Activated naive CD4-positive, alpha-beta T cell treated with Interleukin-2 at 50 U/mL for 16 hours (primary cell): ENCODE data around the gene GRIK1.
"Not testable (repeated sequence)": the region's sequence is repeated elsewhere in the genome, so short reads cannot be mapped to it uniquely, and the experiment has no call there.

Source experiments
- DNase-seq: peaks from one replicate; pipeline ENCODE4 v3.0.0-alpha.2; 2020

The GRIK1 gene

DNA sequence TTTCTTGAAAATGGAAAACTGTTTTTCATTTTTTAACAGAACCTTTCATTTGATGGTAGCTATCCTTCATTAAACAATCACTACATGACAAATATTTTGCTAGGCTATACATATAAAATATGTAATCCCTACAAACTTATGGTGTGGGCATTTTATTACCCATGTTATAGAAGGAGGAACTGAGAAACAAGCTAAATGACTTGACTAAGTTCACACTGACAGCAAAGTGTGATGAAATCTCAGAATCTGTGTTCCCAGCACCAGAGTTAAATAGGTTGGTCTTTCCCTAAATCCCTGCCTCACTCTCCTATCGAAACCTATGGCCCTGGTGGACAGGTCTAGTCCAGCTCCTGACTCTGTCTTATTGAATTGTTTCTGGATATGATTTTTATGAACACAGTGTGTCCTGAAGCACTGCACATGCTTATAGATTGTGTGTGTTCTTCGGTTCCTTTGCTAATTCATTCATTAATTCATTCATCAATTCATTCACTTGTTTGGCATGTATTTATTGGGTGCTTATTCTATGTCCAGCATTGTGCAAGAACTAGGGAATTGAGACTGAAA is 301.0 kb downstream of the GRIK1 start:
- DNase-seq, result no peak

DNA sequence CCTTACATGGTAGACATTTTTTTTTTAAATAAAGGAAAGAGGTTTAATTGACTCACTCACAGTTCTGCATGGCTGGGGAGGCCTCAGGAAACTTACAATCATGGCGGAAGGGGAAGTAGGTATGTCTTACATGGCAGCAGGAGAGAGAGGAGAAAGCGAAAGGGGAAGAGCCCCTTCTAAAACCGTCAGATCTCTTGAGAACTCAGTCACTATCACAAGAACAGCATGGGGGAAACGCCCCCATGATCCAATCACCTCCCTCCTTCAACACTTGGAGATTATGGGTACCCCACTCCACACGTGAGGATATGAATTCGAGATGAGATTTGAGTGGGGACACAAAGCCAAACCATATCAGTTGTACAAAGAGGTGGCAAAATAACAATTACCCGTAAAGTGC is 301.7 kb downstream of the GRIK1 start:
- DNase-seq, result no peak

GRCh38 chr21:29637553-29637952 is 302.2 kb downstream of the GRIK1 start:
- no peak for DNase-seq

DNA sequence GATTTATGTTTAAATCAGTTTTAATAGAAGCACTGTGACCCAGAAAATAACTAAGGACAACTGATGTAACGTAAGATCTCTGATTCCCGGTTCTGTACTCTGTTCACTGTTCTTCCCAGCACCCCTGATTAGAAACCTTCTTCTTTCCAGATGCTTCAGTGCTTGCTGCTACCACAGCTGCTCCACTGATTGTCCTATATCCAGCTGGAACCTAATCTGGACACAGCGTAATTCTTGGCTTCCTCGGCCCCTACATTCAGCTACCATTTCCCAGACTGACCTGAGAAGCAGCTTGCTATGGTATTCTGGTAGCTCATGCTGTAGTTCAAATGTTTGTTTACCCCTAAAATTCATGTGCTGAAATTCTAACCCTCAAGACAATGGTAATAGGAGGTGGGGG is 302.7 kb downstream of the GRIK1 start:
- no peak for DNase-seq

DNA sequence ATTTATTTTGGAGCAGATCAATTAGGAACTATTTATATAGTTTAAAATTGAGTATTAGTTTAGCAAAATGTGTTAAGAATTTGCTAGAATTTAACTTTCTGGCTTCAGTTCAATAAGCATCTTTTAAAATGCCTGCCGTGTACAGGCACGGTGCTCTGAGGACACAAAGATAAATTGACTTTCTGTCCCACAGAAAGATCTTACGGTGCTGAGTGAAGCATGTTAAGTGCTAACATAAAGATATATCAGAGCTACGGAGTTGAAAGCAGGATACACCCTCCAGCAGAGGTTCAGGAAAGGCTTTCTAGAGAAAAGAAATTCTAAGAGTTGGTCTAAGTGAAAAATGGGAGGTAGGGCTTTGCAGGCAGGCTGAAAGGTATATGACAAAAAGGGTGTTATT is 305.4 kb downstream of the GRIK1 start:
- no peak for DNase-seq

- no peak for DNase-seq
Observed at GRCh38 chr21:29633756-29634155, 306.0 kb downstream of the GRIK1 start.

DNA sequence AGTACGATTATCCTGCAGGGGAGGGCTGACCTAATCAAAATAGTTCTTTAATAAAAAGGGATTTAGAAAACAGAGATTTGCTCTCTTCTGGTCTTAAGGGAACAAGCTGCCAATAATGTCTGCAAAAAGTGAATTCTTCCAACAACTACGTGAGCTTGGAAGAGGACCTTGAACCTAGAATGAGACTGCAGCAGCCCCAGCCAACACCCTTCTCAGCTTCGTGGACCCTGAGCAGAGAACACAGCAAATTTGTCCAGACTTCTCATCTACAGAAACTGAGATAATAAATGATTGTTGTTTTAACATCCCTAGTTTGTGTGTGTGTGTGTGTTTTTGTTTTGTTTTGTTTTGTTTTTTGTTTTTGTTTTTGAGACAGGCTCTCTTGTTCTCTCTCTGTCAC is 309.4 kb downstream of the GRIK1 start:
- DNase-seq, result no peak

GRCh38 chr21:29627905-29628304 is 311.9 kb downstream of the GRIK1 start:
- DNase-seq, result no peak

DNA sequence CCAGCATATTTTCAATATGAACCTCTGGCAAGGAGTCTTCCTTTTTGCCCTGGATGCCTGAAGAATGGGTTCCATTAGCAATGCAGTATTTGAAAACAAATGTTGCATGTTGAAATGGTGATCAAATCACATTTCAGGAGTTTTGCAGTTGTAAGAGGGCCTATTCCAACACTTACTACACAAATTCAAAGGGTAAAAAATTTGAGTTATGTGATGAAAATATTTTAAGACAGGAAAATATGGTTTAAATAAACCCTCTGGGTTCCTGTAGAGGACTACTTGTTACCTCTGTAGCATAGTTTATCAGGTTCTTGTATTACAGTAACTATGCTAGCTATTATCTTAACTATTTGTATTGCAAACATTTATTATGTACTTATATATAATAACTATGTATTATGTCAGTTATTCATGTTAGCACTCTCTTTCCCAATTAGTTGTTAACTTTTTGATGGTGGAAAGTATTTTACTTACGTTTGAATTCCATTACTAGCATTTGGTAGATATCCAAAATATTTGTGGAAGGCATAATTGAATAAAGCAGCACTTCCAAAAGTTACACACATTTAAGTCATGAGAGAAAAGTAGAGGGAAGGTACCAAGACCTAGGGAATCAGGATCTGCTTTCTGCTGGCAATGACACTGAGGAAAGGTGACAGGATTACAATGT is 312.9 kb downstream of the GRIK1 start:
- no peak for DNase-seq

- no peak for DNase-seq
Observed at GRCh38 chr21:29625990-29626389, 313.8 kb downstream of the GRIK1 start.

DNA sequence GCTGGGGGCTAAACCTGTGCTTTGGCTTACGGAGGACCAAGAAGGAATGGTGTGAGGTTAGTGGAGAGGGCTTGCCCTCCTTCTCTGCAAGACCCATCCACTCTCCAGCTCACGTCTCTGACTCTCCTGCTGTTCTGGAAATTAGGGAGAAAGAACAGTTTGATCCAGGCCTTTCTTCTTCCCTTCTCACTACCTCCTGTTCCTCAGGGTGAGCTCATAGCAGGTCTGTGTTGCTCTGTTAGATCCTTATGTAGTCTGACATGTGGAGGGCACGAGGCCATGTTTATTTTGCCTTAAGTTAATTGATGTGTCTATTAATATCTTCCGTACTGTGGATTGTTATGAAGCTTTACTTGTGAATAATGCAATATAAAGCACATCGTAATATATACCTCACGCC is 315.0 kb downstream of the GRIK1 start:
- no peak for DNase-seq

GRCh38 chr21:29621525-29621924 is 318.3 kb downstream of the GRIK1 start:
- DNase-seq, result no peak

DNA sequence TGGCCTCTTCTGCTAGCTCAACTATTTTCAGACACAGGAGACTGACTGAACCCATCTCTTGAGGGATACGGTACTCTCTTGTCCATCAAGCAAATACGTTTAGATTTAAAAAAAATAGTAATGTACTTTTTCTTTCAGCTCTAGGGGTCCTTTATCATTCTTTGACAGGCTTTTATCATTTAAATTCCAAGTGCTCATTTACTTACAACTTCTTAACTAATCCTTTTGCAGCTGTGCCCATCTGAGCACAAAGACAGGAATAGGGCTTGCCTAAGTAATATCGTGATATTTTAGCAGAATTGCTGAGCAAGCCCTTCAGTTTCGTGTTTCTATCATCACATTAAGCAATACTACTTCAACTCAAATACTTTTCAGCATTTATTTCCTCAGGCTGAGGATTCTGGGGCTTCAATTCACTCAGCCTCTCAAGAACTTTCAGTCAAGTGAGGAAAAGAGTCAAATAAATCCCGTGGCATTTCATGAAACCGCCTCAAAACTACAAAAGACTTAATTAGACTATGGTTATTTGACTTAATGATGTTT is 323.5 kb downstream of the GRIK1 start:
- no peak for DNase-seq

DNA sequence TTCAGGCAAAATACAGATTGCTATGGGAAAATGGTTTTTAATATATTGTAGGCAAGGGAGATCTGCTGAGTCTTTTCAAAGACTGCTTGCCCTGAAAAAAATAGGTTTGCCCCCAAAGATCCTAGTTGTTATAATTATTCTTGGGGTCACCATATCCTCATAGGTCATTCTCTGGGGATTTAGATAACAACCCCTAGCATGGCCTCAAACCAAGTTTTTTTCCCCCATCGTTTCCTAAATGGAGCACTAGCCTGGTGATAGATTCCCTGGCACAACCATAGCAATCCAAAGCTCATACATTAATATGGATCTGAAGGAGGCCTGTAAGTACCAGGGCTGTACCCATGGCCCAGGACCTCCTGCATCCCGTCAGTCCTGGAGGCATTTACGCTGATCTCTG is 325.9 kb downstream of the GRIK1 start:
- DNase-seq, result no peak

GRCh38 chr21:29613021-29613420 is 326.8 kb downstream of the GRIK1 start:
- no peak for DNase-seq

DNA sequence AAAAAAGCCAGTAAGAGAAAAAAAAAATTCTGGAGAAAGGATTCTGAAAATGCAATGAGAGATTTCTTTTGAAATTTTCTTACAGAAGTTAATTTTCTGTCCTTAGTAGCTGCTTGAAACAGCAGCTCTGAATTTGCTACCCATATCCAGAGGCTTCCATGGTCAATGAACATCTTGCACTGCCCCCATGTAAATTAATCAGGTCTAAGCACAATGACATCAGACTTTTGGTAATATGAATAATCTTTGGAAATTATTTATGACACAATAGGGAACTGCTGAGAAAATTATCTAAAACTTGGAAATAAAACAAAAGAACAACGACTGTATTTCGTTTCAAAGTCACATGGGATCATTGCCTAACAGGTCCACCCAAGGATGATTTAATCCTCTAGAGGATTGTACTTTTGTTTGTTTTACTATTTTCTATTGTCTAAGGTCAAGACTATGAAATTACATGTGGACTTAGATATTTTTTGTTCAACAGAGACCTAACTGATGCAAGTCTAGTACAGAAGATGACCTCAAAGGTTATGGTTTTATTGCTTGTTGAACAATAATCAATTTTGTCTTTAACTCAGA is 328.9 kb downstream of the GRIK1 start:
- no peak for DNase-seq

GRCh38 chr21:29606613-29607012 is 333.2 kb downstream of the GRIK1 start:
- no peak for DNase-seq

DNA sequence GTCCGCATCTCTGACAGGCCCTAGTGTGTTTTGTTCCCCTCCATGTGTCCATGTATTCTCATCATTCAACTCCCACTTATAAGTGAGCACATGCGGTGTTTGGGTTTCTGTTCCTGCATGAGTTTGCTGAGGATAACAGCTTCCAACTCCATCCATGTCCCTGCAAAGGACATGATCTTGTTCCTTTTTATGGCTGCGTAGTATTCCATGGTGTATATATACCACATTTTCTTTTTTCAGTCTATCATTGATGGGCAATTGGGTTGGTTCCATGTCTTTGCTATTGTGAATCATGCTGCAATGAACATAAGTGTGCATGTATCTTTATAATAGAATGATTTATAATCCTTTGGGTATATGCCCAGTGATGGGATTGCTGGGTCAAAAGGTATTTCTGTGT is 334.6 kb downstream of the GRIK1 start:
- not testable (repeated sequence) for DNase-seq

GRCh38 chr21:29604076-29604475 is 335.7 kb downstream of the GRIK1 start:
- DNase-seq, result no peak

GRCh38 chr21:29601047-29601446 is 338.7 kb downstream of the GRIK1 start:
- no peak for DNase-seq

DNA sequence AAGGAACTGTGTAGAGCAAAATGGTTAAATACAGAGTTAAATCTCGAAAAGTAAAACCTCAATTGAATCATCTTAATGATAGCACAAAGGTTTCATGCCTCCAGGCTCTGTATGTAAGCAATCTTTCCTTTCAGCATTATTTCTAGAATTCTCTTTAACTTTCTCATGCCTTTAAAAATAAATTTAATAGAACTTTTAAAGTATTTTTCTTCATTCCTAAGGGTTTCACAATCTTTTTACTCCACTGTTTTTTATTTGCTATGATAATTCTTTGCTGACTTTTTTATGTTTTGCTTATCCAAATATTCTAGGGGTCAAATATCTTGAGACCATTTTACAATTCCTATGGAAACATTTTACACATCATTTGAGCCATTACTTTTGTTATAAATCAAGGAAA is 353.1 kb downstream of the GRIK1 start:
- no peak for DNase-seq

DNA sequence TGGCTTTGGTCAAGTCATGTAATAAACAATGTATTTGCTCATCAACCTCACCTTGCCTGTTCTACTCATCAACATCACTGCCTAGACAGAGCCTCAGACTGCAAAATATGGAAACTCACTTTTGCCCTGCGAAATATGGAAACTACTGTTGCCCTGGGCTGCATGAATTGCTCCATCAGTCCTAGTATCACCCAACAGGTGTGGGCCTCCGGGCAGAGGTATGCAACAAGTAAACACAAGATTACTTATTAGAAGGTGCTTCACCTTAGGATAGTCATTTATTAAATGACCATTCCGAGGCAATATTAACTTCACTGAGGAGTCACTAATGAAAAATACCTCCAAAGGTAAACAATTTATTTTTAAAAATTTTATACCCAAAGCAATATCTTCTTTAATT is 354.3 kb downstream of the GRIK1 start:
- DNase-seq, result no peak

GRCh38 chr21:29583424-29583924 is 356.3 kb downstream of the GRIK1 start:
- DNase-seq, result no peak

DNA sequence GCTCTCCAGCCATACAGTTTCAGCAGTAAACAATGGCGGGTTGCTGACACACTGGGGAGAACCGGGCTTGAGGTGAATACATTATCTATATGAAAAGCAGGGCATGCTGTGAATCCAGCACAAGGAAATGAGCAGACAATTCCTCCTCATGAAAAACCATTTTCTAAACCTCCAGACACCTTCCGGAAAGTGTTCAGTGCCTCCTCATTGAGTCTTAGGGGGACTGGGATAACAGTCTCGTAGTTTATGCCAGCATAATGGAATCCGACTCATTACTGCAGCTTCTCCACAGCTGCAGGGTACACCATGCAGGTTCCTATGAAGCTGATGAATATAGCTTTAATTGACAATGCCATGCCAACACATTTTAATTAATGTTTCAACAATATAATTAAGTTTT is 356.9 kb downstream of the GRIK1 start:
- DNase-seq, result no peak
